Endothelial cell of umbilical vein (primary cell): ENCODE measurements around the gene SIGLECL1. TPM values are rescaled to one million over a fixed set of nuclear protein-coding genes. Genes with fewer than 3 reads are reported as not detected.

Experiments
- BruUV-seq: library from RNA; stranded (reverse); fragments of 400-500 nt; replicated peaks from 2 replicates; lab custom pipeline; 2021; lab: Mats Ljungman, UMichigan
- CTCF ChIA-PET: fragments of 300-600, 350-600 bp; sonication (Branson Sonifier 250); formaldehyde crosslinking; loops from one replicate; lab custom pipeline; 2021; ENCODE audit warnings: antibody characterized with exemption, inconsistent platforms; lab: Charles Lee
- POLR2A ChIA-PET: fragments of 300-600, 350-600 bp; sonication (Branson Sonifier 250); formaldehyde crosslinking; loops from one replicate; lab custom pipeline; 2021; ENCODE audit warnings: antibody characterized with exemption, inconsistent platforms; lab: Charles Lee
- DNase-seq: peaks from one replicate; pipeline ENCODE4 v3.0.0-alpha.2; 2011; ENCODE audit warnings: low read depth, low spot score
- FAIRE-seq: peaks from 2 replicates; lab custom pipeline; 2011; peaks lifted over from hg19 to GRCh38; lab: Jason Lieb, UNC
- H2AFZ ChIP-seq: 2 replicates; pipeline ENCODE4 v1.6.0; 2012; ENCODE audit warnings: low read depth, low read length, control low read depth, inconsistent platforms
- H3K27ac ChIP-seq: 2 replicates; pipeline ENCODE4 v1.5.1; 2011; ENCODE audit warnings: low read depth, mild to moderate bottlenecking, control low read depth, low read length, moderate library complexity; ENCODE audit not compliant: insufficient read depth
- H3K27me3 ChIP-seq, 2 experiments: 2 replicates each; pipeline versions ENCODE4 v1.6.0 to v1.6.1; 2011; ENCODE audit warnings: low read length in 2 of 2, mixed read lengths in 1 of 2; ENCODE audit not compliant: control insufficient read depth in 2 of 2, insufficient read depth in 2 of 2
- H3K36me3 ChIP-seq, 2 experiments: 2 replicates in 1 of 2; 3 replicates in 1 of 2; pipeline ENCODE4 v1.5.1; 2011; ENCODE audit warnings: low read length in 2 of 2, mild to moderate bottlenecking in 1 of 2, moderate library complexity in 1 of 2; ENCODE audit not compliant: control insufficient read depth in 2 of 2, insufficient read depth in 2 of 2; ENCODE audit errors: extremely low read depth in 1 of 2
- H3K4me1 ChIP-seq: 3 replicates; pipeline ENCODE4 v1.5.1; 2011; ENCODE audit warnings: mild to moderate bottlenecking, low read length; ENCODE audit not compliant: control insufficient read depth, insufficient read depth; ENCODE audit errors: extremely low read depth
- H3K4me2 ChIP-seq: 2 replicates; pipeline ENCODE4 v1.6.1; 2011; ENCODE audit warnings: low read length, control low read depth, mixed read lengths; ENCODE audit not compliant: insufficient read depth
- H3K4me3 ChIP-seq, 3 experiments: fragments of 200-600 bp in 1 of 3; sonication (generic), shearing (Covaris generic) in 1 of 3; replicated peaks in 1 of 3; 2 replicates each; pipeline ENCODE4 v1.5.1; 2011 to 2016; ENCODE audit warnings: control low read depth in 3 of 3, low read length in 3 of 3, mild to moderate bottlenecking in 2 of 3, inconsistent platforms in 1 of 3, low read depth in 1 of 3, moderate library complexity in 1 of 3; ENCODE audit not compliant: insufficient read depth in 1 of 3
- H3K79me2 ChIP-seq: 2 replicates; pipeline ENCODE4 v1.6.0; 2012; ENCODE audit warnings: low read length, inconsistent platforms; ENCODE audit not compliant: control insufficient read depth, insufficient read depth
- H3K9ac ChIP-seq: replicated peaks from 2 replicates; pipeline ENCODE3; 2011; ENCODE audit warnings: low read length, control low read depth; ENCODE audit not compliant: insufficient read depth; ENCODE audit errors: extremely low read depth
- H3K9me1 ChIP-seq: replicated peaks from 3 replicates; pipeline ENCODE4 v1.6.0; 2011; ENCODE audit warnings: mild to moderate bottlenecking, low read length; ENCODE audit not compliant: control insufficient read depth, insufficient read depth; ENCODE audit errors: extremely low read depth
- H3K9me3 ChIP-seq: replicated peaks from 2 replicates; pipeline ENCODE4 v1.5.1; 2012; ENCODE audit warnings: low read length, inconsistent platforms; ENCODE audit not compliant: control insufficient read depth, insufficient read depth
- H4K20me1 ChIP-seq: replicated peaks from 2 replicates; pipeline ENCODE3; 2011; ENCODE audit warnings: mild to moderate bottlenecking, low read length; ENCODE audit not compliant: control insufficient read depth, insufficient read depth; ENCODE audit errors: extremely low read depth
- EZH2 ChIP-seq: IDR thresholded peaks from 2 replicates; pipeline ENCODE4 v1.6.1; 2012; ENCODE audit warnings: borderline replicate concordance, low read depth, mild to moderate bottlenecking, moderate library complexity, low read length, inconsistent platforms; ENCODE audit not compliant: severe bottlenecking
- FOS ChIP-seq: IDR thresholded peaks from 2 replicates; pipeline ENCODE4 v1.6.1; 2011; ENCODE audit warnings: mild to moderate bottlenecking, low read length, moderate library complexity, borderline replicate concordance; ENCODE audit not compliant: insufficient read depth
- GATA2 ChIP-seq: IDR thresholded peaks from 2 replicates; pipeline ENCODE4 v1.7.0; 2011; ENCODE audit warnings: low read depth, mild to moderate bottlenecking, moderate library complexity, mixed read lengths, low read length; ENCODE audit not compliant: insufficient read length, insufficient read depth
- JUN ChIP-seq: IDR thresholded peaks from 2 replicates; pipeline ENCODE4 v1.6.1; 2011; ENCODE audit warnings: borderline replicate concordance, low read depth; ENCODE audit not compliant: insufficient read length, insufficient read depth
- MYC ChIP-seq: IDR thresholded peaks from one replicate; pipeline ENCODE4 v1.6.1; 2011; ENCODE audit warnings: mild to moderate bottlenecking, low read depth, low read length
- POLR2A ChIP-seq: IDR thresholded peaks from 2 replicates; pipeline ENCODE4 v1.6.1; 2012; ENCODE audit warnings: low read depth, mild to moderate bottlenecking, control low read depth, low read length
- POLR2AphosphoS5 ChIP-seq: IDR thresholded peaks from 2 replicates; pipeline ENCODE4 v1.6.1; 2012; ENCODE audit warnings: low read depth, mild to moderate bottlenecking, control low read depth, low read length, moderate library complexity; ENCODE audit not compliant: insufficient read depth
- dilution Hi-C: fragments of 300-500 bp; cut with MboI; formaldehyde crosslinking; loops from one replicate; pipeline ENCODE4 v1.15.0; 2019; ENCODE audit warnings: low sequenced_read_pairs; ENCODE audit not compliant: extremely low pct_ligation_motif_present
- intact Hi-C: fragments of 100-400 bp; cut with micrococcal nuclease; formaldehyde crosslinking; loops from one replicate; pipeline ENCODE4 v1.10.0; 2022
- polyA plus RNA-seq, 4 experiments: library from polyadenylated mRNA; depleted of rRNA in 3 of 4; stranded (reverse) in 3 of 4; unstranded in 1 of 4; fragments of >200 nt; gene quantifications; 2 replicates each; pipeline versions ENCODE4 v1.2.1 to v1.2.3, GENCODE V29; 2011 to 2012; ENCODE audit warnings: missing spikeins in 1 of 4
- total RNA-seq: library from RNA; stranded (reverse); gene quantifications from 2 replicates; pipeline ENCODE4 v1.2.3, GENCODE V29; 2021
- TF ChIP-seq, protein P1 (sequence below), 2 donors: IDR thresholded peaks; 1 replicate in 1 of 2; 2 replicates in 1 of 2; pipeline ENCODE4 v1.5.1; 2011; ENCODE audit warnings: low read length in 2 of 2, mild to moderate bottlenecking in 2 of 2, moderate library complexity in 2 of 2, control low read depth in 1 of 2, inconsistent platforms in 1 of 2, low read depth in 1 of 2; ENCODE audit not compliant: insufficient read depth in 1 of 2; ENCODE audit errors: extremely low read depth in 1 of 2
- TF ChIP-seq, protein P2 (sequence below): IDR thresholded peaks from 2 replicates; pipeline ENCODE4 v1.6.1; 2011; ENCODE audit not compliant: insufficient read depth, insufficient read length

Gene SIGLECL1
- total and polyA plus RNA-seq, 2 donors (not counting 3 experiments of a cell fraction or from before 2014, with no cell fraction given): not detected

DNA sequence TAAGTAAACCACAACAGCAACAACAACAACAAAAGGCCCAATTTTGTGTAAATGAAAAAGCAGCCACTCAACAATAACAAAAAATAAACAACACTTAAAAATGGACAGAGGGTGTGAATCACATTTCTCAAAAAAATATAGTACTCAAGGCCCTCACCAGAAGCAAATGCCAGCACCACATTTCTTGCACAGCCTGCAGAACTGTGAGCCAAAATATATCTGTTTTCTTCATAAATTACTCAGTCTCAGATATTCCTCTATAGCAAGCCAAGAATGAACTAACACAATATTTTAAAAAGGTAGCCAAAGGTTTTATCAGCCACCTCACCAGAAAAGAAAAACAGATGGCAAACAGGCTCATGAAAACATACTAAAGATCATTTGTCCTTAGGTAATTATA is 29.9 kb upstream of the SIGLECL1 start:
- intact Hi-C loops: no loop called here
- no peaks in the 10 kb centered on the region for H3K27me3 ChIP-seq
- H3K4me2 ChIP-seq: no peak overlapping the region
- no peaks in the 10 kb centered on the region for H3K4me1 ChIP-seq
- TF ChIP-seq GATA2 (no peak), EZH2 (no peak), MYC (no peak), POLR2AphosphoS5 (no peak), JUN (no peak), FOS (no peak), POLR2A (no peak)
- TF ChIP-seq, protein P1, sequence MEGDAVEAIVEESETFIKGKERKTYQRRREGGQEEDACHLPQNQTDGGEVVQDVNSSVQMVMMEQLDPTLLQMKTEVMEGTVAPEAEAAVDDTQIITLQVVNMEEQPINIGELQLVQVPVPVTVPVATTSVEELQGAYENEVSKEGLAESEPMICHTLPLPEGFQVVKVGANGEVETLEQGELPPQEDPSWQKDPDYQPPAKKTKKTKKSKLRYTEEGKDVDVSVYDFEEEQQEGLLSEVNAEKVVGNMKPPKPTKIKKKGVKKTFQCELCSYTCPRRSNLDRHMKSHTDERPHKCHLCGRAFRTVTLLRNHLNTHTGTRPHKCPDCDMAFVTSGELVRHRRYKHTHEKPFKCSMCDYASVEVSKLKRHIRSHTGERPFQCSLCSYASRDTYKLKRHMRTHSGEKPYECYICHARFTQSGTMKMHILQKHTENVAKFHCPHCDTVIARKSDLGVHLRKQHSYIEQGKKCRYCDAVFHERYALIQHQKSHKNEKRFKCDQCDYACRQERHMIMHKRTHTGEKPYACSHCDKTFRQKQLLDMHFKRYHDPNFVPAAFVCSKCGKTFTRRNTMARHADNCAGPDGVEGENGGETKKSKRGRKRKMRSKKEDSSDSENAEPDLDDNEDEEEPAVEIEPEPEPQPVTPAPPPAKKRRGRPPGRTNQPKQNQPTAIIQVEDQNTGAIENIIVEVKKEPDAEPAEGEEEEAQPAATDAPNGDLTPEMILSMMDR (IDR thresholded peaks at IDR 0.05; ENCODE audit: extremely low read depth in 1 of 2, insufficient read depth in 1 of 2, low read depth in 1 of 2, low read length in 2 of 2): no peak
- TF ChIP-seq, protein P2, sequence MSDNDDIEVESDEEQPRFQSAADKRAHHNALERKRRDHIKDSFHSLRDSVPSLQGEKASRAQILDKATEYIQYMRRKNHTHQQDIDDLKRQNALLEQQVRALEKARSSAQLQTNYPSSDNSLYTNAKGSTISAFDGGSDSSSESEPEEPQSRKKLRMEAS: no peak
- BruUV-seq: no TSS peak
- CTCF ChIA-PET: no interaction called here
- H3K9ac ChIP-seq: no peak overlapping the region
- H3K27ac ChIP-seq: no peak overlapping the region
- no peaks in the 10 kb centered on the region for H4K20me1 ChIP-seq
- no peaks in the 10 kb centered on the region for H3K9me3 ChIP-seq
- no peak overlapping the region for H2AFZ ChIP-seq
- dilution Hi-C loops: no loop called here
- FAIRE-seq: no peak
- no peak overlapping the region for H3K4me3 ChIP-seq
- DNase-seq: no peak
- H3K9me1 ChIP-seq: no peaks in the 10 kb centered on the region
- H3K36me3 ChIP-seq: no peaks in the 10 kb centered on the region
- no peaks in the 10 kb centered on the region for H3K79me2 ChIP-seq
- POLR2A ChIA-PET: no interaction called here
